ENCODE results near the gene HBS1L.
"Not testable (repeated sequence)": the region's sequence is repeated elsewhere in the genome, so short reads cannot be mapped to it uniquely, and the experiment has no call there.

HBS1L gene

DNA sequence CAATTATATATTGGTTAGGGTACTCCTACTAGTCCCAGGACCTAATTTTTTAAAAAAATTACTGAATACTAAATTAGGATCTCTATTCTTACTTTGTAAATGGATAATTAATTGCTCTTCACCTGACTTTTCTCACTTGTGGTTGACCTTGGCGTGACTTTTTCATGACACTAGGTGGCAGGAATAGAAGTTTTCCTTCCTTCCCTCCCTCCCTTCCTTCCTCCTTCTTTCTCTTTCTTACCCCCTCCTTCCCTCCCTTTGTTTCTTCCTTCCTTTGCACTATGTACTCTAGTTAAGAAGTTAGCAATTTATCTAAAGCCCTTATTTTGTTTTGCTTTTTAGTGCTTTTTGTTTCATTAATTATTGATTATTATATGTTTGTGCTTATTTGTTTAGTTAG lies 20.4 kb upstream of the HBS1L start:
- no peak for DNase-seq (ENCODE audit: low read depth)

DNA sequence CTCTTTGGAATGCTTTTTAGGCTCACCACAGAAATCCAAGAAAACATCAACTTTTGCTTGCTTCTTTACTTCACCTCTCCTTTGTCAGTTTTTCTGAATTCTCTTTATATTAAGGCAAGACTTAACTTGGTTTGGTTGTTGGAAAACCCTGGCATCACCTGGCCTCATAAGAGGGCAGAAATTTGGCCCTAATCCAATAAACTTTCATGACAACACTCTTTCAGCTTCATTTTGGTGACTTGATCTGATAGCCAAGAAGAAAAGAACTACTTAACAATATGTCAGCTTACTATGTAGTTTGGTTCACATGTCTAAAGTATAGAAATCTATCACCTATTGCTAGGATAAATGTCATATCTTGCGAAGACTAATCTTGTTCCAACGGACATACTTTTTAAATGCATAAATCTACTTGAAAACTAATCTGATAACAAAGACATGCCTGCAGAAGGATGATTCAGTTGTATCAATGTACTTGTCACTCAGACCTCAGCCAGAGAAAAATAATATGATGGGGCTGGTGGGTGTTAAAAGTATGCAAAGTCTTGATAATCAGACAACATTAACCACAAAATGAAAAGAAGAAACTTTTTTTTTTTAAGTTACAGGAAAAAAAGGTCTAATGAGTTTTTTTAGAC lies 19.3 kb upstream of the HBS1L start:
- DNase-seq (ENCODE audit: low read depth) = no peak

DNA sequence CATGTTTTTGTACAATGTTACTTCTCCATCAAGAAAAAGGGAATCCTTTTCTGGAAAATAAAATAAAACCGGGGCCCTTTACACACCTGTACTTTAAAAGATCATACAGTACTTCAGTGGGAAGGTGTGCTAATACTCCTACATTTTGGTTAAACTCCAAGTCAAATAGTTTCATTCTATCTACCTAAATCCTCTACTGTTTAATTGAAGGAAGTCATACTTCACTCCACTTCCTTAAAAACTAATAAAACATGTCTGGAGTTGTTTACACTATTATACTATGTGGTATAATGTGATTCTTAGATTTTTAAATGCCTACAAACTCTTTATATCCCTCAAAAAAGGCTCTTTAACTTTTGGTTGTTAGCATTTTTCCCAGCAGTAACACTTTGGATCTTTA lies 18.6 kb upstream of the HBS1L start:
- DNase-seq (ENCODE audit: low read depth) = no peak

DNA sequence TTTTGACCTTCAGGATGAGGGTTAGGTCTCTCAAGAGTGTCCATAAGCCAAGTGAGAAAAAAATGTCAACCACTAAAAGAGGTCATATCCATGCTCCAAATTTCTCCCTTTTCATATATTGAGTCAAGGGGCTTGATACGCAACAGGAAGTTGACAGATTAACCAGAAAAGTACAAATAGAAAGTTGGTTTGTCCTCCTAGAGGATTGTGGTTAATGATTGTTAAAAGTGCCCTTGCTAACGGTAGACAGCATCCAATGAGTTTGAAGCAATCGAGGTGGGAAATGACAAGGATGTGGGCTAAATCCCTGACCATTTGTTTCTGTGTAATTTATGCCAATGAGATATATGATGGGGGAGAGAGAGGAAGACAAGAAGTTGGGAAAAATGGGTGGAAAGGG lies 18.1 kb upstream of the HBS1L start:
- DNase-seq (ENCODE audit: low read depth) = no peak

DNA sequence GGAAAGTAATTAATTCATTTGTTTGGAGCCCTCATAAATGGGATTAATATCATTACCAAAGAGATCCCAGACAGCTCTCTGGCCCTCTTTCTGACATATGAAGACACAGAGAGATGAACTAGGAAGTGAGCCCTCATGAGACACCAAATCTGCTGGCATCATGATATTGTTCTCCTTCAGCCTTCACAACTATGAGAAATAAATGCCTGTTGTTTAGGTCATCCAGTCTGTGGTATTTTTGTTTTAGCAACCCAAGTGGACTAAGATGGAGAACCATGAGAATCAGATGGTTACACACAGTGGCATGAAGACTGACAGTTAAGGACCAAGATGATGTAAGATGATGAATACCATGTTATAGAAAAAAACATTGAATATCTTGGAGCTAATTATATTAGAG lies 16.9 kb upstream of the HBS1L start:
- DNase-seq (ENCODE audit: low read depth) = no peak

DNA sequence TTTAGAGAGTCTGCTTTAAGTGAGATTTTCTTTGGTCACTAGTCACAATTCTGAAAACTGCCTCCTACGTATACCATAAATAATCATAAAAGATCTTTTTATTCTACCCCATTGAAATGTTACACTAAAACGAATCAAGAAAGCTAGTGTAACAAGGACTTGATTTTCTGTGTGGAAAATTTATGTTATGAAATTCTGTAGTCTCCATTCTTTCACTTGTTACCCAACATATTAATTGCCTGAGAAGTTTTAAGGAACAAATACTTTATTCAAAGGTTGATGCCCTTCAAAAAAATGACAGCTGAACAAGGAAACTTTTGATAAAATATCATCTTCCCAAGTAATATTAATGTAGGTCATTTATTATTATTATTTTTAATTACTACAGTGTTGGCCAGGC lies 13.3 kb upstream of the HBS1L start:
- DNase-seq (ENCODE audit: low read depth) = no peak

DNA sequence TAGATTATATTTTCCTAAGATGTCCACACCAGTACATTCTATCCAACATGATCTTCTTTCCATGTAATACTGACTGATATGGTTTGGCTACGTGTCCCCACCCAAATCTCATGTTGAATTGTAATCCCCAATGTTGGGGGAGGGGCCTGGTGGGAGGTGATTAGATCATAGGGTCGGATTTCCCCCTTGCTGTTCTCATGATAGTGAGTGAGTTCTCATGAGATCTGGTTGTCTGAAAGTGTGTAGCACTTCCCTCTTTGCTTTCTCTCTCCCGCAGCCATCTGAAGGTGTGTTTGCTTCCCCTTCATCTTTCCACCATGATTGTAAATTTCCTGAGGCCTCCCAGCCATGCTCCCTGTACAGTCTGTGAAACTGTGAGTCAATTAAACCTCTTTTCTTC lies 12.2 kb upstream of the HBS1L start:
- DNase-seq (ENCODE audit: low read depth) = no peak

DNA sequence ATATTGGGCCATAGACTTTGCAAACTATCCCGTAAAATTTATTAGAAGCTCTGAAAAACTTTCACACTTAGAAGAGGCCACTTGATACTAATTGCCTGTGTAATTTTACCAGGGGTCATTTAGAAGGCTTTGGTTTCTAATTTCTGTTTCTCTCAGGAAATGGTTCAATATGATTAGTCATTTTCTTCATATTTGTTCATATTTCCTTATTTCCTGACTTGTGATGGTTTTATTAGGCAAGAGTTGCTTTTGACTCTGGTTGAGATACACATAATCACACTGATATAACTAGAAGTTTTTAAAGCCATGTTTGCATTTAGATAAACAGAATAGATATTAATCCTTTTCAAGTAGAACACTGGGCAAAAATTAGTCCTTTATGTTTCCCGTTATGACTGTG lies 11.8 kb upstream of the HBS1L start:
- no peak for DNase-seq (ENCODE audit: low read depth)

DNA sequence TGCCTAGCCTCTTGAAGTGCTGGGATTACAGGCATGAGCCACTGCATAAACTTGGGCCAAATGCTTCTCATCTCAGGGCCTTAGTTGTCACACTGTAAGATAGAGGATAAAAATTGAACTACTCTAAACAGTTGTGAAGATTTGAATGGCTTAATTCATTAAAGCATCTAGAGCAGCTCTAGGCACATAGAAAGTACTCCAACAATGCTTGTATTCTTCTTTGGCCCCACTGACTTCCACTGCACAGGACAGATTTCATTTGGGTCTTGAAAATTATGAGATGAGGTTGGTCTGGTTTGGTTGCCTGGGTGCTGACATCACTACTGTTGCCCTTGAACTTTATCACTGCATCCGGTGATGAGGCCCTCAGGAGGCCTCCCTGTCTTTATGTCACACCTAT lies 10.0 kb upstream of the HBS1L start:
- no peak for DNase-seq (ENCODE audit: low read depth)

DNA sequence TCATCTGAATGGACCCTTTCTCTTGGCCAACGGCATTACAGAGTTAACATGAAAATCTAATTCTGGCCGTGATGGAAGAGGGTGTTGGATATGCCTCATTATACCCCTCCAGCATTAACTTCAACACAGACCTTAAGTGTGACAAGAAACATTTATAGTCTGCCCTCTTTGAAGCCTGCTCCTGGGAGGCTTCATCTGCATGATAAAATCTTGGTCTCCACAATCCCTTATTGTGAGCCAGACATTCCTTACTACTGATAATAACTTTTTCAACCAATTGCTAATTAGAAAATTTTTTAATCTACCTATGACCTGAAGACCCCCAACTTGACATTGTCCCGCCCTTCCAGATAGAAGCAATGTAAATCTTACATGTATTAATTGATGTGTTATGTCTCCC lies 9.3 kb upstream of the HBS1L start:
- DNase-seq (ENCODE audit: low read depth) = no peak

DNA sequence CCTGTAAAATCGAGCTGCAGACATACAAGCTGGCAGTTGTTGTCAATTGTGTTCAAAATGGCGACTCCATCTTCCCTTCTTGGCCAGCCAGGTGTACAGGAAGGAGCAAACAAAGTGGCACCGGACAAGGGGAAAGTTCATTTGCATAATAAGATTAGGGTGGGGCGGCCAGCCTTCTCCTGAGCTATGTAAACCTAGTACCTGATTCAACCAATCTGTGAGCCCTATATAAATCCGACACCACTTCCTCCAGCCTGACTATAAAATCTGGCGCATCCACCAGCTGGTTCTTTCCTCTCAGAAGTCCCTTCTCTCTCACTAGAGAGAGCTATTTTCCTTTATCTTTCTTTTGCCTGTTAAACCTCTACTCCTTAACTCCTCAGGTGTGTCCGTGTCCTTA lies 8.1 kb upstream of the HBS1L start:
- no peak for DNase-seq (ENCODE audit: low read depth)

DNA sequence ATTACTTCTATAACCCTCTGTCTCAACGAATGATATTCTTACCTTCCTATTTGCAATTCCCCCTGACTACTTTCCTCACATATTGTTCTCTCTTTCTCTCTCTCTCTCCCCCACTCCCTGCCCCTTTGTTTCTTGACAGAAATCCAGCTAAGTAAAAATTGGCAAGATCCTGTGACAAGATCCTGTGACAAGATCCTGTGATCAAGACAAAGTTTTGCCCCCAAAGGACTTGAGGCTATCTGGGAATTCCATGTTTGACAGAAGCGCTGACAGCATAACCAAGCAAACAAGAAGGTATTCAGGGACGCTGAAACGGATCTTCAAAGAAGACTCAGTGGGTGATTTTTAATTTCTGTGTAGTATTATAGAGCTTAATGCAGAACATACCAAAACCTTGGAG lies 5.5 kb upstream of the HBS1L start:
- no peak for DNase-seq (ENCODE audit: low read depth)

DNA sequence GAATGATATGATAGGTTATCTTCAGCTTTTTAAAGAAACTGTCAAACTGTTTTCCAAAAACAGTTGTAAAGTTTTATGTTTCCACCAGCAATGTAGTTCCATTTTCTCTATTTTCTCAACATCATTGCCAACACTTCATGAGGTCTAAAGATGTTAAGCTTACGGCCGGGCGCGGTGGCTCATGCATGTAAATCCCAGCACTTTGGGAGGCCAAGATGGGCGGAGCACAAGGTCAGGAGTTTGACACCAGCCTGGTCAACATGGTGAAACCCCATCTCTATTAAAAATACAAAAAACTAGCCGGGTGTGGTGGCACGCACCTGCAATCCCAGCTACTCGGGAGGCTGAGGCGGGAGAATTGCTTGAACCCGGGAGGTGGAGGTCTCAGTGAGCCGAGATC lies 3.7 kb upstream of the HBS1L start:
- not testable (repeated sequence) for DNase-seq (ENCODE audit: low read depth)

DNA sequence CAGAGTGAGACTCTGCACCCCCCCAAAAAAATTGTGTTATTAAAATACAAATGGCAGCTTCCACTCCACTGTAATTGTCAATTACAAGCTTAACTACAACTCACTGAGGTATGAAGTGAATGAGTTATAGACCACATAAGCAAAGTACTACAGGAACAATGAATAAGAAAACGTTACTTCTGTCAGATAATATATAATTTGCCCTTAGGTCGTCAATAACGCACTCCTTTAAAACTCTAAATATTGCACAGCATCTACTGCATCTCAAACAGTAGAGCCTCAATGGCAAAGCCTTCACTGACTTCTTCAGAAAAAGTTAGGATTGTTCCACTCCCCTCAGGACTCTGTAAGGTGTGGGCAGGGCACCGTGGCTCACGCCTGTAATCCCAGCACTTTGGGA lies 2.0 kb upstream of the HBS1L start:
- DNase-seq (ENCODE audit: low read depth) = no peak

DNA sequence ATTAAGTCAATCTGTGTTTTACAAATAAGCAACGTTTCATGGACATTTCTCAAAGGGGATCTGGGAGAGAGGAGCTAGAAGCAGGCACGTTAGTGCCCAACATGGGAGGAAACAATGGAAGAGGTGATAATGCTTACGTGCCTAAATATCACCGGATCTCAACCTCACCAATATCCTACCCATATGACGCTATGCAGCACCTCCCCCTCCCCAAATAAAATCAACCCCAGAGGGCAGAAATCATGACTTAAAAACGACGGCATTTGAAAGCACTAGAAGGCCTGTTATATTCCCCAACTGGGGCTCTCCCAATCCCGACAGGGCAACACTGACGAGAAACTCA lies 425 bp downstream of the HBS1L start:
- DNase-seq (ENCODE audit: low read depth) = no peak

DNA sequence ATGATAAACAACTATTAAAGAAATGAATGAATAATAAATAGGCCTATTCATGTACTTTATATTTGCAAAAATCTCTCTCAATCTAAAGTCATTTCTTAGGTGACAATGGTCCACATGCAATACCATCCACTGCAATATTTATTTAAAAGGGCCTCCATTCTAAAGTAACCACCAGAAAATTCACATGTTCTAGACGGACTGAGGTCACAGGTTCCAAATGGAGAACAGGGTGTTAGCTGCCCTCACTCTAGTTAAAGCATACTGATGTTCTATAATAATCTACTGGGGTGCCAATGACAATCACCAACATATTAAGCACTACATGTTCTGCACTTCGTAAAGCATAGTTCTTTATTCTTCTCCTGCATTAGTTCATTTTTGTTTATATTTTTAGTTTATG lies 1.2 kb downstream of the HBS1L start:
- DNase-seq (ENCODE audit: low read depth) = no peak

DNA sequence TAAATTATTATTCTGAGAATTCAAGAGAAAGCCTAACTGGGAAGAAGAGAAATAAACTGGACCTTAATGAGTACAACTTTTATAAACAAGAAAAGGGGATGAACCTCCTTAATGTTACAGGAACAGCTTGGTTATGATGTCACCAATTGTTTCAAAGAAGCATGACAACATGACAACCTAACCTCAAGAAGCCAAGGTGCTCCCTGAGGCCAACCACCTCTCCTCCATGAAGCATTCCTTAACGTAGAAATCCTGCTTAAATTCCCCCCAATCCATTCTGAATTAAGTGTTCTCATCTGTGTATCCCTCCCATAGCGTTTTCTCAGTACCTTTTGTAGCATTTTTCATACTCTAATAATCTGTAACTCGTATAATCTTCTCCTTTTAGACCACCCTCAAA lies 1.7 kb downstream of the HBS1L start:
- no peak for DNase-seq (ENCODE audit: low read depth)

DNA sequence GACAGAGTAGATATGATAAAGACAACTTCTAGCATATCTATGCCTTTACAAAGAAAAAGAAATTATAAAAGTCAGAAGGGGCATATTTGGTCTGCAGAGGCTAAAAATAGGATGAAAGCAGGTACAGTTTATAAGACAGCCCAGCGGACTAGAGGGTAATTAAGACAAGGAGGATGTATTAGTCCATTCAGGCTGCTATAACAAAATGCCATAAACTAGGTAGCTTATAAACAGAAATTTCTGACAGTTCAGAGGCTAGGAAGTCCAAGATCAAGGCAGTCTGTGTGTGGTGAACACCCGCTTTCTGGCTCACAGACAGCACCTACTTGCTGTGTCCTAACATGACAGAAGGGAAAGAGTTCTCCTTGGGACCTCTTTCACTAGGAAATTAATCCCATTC lies 5.7 kb downstream of the HBS1L start:
- no peak for DNase-seq (ENCODE audit: low read depth)

DNA sequence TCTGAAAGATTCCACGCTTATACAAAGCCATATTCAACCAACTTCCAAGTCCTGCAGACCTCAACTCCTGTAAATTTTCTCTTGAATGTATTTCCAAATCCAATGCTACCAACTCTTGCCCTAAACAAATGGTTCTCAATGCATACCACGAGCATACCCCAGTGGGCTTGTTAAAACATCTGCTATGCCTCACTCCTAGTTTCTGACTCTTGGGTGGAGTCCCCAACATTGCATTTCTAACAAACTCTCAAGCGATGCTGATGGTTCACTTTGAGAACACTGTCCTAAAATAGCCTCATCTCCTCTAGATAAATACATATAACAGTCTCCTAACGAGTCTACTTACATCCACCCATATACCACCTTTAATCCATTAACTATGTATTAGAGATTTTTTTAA lies 7.3 kb downstream of the HBS1L start:
- no peak for DNase-seq (ENCODE audit: low read depth)

DNA sequence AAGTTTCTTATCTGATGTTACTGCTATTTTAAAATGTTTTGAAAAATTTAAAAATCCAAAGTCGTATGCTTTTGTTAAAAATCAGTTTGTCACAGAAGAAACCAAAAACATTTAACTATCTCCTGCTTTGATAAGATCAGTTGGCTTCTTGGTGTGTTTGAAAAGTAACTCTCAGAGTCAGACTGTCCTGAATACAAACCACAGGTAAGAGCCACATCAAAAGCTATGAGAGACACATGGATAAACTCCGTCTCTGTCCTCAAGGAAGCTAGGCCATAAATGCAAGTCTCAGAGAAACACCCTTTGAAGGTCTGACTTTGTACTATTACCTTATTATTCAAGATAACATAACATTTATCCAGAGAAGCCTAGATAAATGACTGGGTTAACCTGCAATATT lies 7.7 kb downstream of the HBS1L start:
- no peak for DNase-seq (ENCODE audit: low read depth)

DNA sequence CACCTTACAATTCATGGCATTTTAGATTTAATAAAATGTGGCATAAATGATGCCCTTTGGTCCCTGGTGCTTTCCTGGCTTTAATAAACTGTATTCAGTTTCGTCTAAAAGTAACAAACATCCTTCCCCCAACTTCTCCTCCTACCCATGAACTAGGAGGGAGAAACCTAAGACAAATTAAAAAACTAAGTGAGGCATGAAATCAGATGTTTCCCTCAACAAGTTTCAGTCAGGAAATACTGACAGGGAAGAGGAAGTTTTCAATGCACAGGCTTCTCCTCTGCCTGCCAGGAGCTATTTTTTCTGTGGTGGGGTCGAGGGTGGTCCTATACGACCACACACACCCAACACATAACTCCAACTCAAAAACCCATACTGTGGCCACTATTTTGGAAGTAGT lies 10.0 kb downstream of the HBS1L start:
- no peak for DNase-seq (ENCODE audit: low read depth)

DNA sequence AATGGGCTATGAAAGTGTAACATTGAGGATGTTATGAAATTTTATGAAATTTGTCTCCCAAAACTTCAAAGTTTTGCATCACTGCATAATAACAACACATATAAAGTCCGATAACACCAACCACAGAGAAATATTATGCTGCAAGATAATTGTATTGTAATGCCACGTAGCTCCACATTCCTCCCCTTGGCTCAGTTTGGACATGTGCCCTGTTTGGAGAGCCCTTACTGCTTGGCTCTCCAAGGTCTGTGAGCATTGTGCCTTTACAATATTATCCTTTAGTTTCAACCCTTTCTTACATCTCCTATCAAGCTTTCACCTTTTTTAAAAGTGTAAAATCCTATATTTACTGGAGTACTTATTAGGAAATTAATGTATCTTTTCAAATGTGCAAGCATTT lies 10.8 kb downstream of the HBS1L start:
- no peak for DNase-seq (ENCODE audit: low read depth)

DNA sequence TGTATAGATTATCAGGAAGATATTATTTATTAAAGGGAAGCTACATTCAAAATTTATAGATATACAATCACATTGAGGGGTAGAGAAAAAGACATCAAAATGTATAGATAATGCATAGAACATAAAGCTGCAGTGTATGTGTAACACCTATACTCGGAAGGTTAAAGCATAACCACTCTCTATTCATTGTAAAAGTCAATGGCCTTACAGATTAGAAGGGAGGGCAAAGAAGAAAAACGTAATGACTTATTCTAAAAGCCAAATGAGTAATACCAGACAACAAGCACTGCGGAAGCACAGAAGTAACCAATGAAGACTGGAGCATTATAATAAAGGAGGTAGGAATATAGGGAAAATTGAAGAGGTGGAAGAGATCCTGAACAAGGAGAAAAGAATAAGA lies 11.3 kb downstream of the HBS1L start:
- no peak for DNase-seq (ENCODE audit: low read depth)

DNA sequence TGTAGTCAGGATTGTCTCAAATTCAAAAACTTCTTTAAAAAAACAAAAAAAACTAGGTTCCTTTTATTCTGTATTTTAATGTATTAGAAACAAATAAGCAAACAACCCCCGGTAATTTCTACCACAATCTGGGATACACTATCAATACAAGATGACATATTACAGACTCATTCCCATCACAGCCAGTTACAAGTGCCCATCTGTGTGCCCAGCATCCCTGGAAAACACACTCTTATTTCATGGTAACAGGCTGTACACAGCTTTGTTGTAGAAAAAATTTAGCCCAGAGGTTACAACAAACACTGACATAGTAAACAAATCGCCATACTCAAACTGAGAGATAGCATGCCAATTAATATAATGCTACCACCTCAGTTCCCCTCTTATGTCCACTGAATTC lies 16.3 kb downstream of the HBS1L start:
- no peak for DNase-seq (ENCODE audit: low read depth)

DNA sequence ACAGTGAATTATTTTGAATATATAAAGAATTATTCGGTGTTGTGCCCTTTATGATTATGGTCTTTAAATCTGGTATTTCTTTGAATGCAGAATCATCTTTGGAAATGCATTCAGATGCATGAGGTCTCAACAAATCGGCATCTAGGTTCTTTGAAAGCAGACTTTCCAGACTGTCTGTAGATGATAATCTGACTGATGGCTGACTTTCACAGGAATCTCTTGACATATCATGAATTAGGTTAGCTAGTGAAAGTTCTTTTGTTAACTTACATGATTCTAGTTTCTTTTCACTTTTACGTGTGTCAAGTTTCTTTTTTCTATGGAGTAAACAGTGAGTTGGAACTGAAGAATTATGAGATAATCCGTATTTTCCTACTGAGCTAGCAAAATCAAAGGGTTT lies 17.1 kb downstream of the HBS1L start:
- no peak for DNase-seq (ENCODE audit: low read depth)

All from stimulated activated CD8-positive, alpha-beta memory T cell treated with anti-CD3 and anti-CD28 coated beads, Interleukin-15, amount 100 ng/mL, for 24 hours (primary cell).